LNCAP (cell line): ENCODE results near the gene WDR5.

Experiments used
- CTCF ChIP-seq: fragments of 450-650 bp; IDR thresholded peaks from 2 replicates; pipeline ENCODE4 v1.5.1; 2017; ENCODE audit warnings: mild to moderate bottlenecking

Gene WDR5

DNA sequence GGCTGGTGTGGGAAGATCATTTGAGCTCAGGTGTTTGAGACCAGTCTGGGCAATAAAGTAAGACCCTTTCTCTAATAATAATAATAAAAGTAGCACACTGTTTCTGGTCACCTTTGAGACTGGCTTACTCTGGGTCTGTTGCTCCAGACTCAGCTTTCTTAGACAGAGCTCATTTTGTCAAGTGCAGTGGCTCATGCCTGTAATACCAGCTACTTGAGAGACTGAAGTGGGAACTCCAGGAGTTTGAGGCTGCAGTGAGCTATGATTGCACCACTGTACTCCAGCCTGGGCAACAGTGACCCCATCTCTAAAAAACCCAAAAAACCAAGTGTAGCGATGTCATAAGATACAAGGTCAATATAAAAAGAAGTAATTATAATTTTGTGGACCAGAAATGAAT lies 64.8 kb downstream of the WDR5 start:
- no peak for TF ChIP-seq CTCF

GRCh38 chr9:134203224-134203623 lies 67.3 kb downstream of the WDR5 start:
- no peak for TF ChIP-seq CTCF

DNA sequence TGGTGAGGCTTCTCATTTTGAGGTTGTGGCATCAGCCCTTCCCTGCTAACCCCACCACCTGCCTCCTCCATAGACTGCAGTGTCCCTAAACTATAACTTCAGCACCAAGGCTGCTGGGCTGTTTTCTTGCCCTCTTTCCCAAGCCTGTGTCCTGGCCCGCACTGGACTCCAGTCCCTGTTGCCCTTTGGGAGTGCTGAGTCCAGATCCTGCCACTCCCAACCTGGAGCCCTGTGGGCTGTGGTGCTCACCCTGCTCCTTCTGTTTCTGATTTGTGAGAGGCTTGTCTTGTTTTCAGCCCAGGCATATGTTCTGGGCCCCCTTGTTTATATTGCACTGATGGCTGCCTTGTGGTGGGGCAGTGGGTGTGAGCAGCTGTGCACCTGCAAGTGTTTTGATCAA lies 68.2 kb downstream of the WDR5 start:
- no peak for TF ChIP-seq CTCF

DNA sequence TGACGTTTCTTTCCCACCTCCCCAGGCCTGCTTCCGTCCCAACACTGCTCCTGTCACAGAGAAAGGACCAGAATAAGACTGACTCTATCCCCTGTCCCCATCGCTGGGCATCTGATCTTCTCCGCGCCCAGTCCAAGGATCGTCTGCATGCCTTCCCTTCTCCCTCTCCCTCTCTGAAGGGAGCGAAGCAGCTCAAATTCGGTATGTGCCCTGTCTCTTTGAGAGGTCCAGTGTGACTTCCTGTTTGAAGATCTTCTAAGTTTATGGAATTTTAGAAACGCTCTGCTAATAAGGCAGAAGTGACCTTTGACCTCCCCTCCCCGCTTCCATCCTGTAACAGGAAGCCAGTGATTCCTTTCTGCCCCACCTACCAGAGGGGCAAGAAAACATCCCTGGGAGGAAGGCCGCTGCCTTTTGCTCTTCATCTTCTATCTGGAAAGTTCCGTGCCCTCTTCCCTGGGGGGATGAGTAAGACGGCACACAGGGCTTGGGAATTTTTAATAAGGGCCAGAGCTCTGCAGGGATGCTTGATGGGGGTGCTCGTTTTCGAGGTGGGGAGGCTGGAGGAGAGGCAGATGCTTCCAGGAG lies 69.2 kb downstream of the WDR5 start:
- no peak for TF ChIP-seq CTCF

- no peak for TF ChIP-seq CTCF
These were observed 69.9 kb downstream of the WDR5 start for GRCh38 chr9:134205672-134206310.

DNA sequence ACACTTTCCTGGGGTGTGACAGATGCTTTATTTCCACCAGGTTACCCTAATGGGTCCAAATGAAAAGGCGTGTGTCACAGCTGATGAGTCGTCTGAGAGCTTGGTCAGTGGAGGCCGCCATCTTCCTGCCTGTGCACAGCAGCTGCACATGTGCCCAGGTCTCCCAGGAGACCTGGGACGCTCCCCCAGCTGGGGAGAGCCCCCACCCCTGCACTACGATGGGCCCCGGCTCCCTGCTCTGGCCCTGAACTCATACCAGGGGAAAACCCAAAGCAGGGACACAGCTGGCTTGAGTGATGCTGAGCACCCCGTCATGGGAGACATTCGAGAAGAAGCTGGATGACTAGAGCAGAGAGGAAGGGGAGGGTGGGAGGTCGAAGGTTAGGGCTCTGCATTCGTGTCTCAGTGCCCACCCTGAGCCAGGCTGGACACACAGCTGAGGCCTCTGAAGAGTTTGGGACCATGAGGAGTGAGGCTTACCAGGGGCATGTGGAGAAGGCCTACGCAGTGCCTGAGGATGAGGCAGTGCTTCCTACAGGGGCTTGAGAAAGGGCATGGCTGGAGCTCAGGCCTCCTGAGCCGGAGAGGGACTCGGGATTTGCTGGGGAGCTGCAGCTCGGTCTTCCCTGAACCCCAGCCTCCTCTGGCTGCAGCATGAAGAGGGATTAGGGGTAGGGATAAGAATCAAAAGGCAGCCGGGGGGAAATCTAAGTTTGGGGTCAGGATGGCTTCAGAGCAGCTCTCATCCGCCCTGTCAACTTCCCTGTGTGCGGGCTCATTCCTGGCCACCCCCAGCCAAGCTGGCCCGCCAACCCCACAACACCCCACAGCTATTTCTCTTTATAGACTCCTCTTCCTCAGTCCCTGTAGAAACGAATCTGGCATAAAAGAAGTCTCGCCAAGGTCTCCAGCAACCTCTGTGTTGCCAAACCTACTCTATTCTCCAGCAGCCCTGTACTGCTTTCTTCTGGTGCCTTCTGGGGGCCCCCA lies 70.7 kb downstream of the WDR5 start:
- no peak for TF ChIP-seq CTCF

- TF ChIP-seq CTCF: no peak
These were observed 72.5 kb downstream of the WDR5 start for GRCh38 chr9:134208310-134208841.
